Activated CD4-positive, alpha-beta T cell treated with anti-CD3 and anti-CD28 coated beads for 48 hours (primary cell): ENCODE measurements around the gene ASF1B.
"Not testable (repeated sequence)": the region's sequence is repeated elsewhere in the genome, so short reads cannot be mapped to it uniquely, and the experiment has no call there.

ENCODE experiments used
- DNase-seq: peaks from one replicate; pipeline ENCODE4 v3.0.0-alpha.2; 2020

Gene ASF1B

DNA sequence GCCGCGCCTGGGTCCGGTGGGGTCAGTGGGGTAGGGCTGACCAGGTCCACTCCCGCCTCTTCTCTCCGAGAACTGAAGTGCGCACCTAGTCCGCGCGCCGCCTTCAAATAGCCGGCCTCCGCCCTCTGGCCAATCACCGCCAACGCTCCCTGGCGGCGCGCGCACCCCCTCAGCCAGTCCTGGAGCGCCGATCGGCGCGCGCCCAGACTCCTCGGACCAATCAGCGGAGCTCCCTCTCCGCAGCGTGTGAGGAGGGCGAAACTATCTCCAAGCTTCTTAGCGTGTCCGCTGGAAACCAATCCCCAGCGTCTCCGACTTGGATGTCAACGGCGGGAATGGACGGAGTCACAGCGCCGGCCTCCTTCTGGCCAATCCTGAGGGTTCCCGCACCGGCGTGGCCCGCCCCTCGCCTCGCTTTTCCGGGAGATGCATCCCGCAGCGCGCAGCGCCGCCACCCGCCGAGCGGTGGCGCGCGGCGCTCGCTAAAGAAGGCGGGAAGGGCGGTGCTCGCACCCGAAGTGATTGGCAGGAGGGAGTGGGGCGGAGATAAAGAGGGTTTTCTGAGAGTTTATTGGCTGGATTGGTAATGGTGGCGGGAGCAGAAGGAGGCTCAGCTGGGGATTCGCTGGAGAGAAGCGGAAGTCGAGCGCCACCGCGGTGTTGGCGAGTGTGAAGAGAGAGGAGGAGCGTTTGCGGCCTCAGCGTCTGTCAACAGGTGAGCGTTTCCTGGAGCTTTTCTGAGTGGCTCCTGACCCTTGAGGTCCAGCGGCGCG, at the start of gene ASF1B:
ASF1B (minus strand) TSS at position 81 of the 773 bp plus-strand sequence. CDS start 133 bp downstream, outside the sequence.
- DNase-seq = peak; percentile 99

DNA sequence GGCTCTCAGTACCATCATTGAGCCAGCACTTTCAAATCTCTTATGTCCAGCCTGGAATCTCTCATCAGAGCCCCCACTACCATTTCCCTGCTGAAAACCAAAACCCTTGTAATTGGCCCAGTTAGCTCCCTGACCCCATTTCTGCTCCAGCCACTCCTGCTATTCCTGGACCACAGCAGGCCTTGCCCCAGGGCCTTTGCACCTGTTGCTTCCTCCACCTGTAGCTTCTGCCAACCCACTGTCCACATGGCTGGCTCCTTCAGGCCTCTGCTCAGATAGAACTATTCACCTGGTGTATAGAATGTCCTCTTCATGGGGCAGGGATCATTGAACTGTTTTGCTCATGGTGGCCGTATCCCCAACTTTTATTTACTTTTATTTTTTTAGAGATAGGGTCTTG, 49.3 kb upstream of the ASF1B start:
- not testable (repeated sequence) for DNase-seq

DNA sequence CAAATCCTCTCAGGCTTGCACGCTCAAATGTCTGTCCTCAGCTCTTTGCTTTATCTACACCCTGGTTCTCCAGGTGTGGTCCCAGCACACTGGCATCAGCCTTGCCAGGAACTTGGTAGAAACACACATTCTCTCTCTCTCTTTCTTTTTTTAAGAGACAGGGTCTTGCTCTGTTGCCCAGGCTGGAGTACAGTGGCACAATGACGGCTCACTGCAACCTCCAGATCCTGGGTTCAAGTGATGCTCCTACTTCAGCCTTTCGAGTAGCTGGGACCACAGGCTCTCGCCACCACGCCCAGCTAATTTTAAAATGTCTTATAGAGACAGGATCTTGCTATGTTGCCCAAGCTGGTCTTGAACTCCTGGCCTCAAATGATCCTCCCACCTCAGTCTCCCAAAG, 48.8 kb upstream of the ASF1B start:
- DNase-seq = no peak

DNA sequence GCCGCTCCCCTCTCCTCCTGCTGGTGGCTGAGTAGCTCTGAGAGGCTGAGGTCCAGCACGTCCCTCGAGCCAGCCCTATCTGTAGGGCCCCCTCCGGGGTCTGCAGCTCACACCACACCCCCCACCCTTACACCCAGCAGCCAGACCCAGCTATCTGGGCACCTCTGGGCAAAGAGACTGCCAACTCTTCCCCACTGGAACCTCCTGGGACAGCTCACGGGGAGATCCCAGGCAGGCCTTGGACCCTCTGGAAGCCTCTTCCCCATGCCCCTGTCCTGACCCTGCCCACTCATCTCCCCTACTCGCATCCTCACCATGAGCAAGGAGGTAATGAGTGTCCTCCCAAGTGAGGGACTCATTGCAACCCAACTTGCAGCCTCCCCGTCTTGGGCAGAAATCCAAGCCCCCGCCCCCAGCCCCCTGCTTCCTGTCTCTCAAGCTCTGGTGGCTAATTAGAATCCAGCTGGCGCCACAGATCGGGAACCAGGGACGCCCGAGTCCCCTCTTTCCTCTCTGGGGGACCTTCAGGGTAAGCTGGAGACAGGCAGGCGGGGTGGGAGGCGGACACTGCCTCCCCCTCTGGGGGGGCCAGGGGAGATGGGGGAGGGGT, 47.5 kb upstream of the ASF1B start:
- DNase-seq = no peak

DNA sequence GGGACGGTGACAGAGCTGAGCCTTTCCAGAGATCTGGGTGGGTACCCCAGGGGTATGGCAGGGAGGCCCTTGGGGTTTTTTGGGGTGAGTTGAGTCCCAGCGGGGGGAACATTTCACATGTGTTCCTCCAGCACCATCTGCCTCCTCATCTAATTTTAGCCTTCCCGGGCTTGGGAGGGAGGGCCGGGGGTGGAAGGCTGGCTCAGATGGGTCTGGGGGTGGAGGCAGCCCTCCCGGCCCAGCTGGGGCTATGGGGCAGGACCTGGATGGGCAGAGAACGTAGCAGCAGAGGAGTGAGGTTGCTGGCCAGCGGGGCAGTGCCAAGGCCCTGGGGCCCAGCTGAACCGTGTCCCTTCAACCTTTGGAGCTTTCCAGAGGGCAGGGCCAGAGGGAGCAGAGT, 46.1 kb upstream of the ASF1B start:
- DNase-seq = no peak

DNA sequence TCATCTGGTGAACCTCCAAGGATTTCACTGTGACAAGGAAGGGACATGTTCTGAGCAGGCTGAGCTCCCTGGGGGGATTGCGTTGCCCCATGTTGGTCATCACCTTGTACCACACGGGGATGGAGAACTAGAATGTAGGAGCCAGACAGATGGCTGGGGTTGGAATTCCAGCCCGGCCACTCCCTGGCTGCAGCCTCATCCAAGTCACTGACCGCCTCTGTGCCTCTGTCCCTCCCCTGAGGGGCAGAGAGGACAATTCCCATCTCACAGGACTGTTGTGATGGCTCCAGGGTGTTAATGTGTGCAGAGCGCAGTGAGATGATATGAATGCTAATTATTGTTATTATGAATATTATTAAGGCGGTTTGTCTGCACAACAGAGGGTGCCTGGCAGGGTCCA, 45.5 kb upstream of the ASF1B start:
- no peak for DNase-seq

DNA sequence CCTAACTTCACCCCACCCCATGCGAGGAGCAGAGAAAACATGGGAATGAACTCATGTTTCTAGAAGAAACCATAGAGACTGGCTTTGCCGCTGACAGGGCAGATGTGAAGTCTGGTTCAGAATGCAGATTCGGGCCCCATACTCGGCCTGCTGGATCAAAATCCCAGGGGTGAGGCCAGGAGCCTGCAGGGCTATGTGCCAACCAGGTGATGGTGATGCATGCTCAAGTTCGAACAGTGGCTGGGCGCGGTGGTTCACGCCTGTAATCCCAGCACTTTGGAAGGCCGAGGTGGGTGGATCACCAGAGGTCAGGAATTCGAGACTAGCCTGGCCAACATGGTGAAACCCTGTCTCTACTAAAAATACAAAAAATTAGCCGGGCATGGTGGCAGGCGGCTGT, 44.8 kb upstream of the ASF1B start:
- DNase-seq = not testable (repeated sequence)

DNA sequence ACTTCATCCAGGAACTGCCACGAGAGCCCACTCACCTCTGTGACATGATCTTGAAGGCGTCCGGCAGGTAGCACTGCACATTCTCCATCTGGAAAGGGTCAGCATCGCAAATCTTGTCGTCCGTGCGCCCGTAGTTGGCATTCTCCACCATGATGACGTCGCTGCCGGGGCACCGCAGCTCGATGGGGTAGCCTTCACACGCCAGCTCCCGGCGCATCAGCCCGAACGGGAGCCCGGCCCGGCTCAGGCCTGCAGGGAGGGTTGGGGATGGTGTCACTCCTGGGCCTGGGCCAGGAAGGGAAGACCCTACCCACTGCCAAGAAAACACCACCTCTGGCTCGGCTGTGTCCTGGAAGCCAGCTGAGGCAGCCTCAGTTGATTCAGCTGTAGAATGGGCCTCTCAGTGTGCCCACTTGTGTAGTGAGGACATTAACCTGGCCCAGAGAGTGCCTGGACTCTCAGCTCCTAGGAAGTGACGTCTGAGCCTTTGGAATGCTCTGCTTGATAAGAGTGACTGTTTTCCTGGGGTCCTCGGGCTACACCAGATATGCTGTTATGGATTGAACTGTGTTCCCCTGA, 41.2 kb upstream of the ASF1B start:
- DNase-seq = no peak

DNA sequence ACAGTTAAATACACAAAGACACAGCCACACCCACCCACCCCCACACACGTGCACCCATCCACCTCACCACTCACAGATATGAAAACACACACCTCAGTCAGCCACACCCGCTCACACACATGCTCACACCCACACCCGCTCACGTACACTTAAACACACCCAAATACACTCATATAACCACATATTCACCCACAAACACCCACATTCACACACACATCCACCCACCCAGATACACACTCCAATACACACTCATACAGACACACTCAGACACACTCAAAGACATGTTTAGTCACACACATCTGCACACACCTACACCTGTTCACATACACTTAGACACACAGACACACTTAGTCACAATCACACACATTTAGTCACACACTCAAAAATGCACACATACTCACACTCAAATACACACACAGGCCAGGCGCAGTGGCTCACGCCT, 39.0 kb upstream of the ASF1B start:
- no peak for DNase-seq

DNA sequence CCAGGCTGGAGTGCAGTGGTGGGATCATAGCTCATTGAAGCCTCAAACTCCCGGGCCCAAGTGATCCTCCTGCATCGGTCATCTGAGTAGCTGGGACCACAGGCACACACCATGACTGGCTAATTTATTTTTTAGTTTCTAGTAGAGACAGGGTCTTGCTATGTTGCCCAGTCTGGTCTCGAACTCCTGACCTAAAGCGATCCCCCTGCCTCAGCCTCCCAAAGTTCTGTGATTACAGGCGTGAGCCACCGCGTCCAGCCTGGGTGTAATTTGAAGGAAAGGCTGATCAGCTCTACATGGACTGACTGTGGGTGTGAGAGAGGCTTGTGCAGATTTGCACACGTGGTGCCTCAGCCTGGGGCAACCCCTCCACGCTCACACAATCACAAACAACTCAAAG, 38.5 kb upstream of the ASF1B start:
- no peak for DNase-seq

DNA sequence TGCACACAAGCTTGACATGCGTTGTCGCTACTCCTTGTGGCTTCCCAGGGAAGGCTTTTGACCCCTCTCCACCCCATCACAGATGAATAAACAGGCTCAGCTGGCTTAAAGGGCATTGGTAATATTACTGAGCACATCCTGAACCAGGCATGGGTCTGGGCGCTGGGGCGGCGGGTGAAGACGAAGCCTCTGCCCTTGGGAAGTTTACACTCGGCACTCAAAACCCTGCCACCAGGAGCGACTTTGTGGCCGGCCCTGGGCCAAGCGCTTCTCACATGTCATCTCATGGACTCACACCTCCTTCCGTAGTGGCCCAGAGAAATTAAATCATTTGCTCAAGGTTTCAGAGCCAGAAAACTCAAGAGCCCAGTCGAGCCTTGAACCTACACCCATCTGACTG, 32.6 kb upstream of the ASF1B start:
- no peak for DNase-seq

DNA sequence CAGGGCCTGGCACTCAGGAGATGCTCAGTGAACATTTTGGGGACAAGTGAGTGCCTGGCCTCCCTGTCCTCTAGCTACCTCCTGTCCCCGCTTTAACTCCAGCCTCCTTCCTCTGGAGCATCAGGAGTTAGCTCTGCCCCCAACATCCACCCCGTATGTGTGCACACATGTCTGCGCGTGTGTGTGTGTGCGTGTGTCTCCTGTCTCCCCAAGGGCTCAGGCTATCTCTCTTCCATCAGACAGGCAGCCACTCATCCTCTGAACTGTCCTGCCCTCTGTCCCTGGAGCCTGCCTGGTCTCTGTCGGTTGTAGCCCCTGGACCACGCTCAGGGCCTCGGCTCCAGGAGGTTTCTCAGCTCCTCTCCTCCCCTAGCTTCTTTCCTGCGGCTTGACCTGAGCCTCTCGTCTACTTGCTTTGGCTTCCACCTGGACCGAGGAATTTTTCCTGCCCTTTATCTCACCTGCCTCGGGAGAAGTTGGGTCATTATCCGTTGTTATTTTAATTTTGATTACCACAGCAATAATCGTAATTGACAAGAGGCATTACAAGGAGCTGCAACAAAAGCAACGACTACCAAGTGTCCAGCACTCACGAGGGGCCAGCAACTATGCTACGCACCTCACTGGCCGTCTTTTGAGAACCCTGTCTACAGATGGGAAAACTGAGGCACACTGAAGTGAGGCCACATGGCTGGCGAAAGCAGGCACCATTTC, 32.0 kb upstream of the ASF1B start:
- DNase-seq = no peak

DNA sequence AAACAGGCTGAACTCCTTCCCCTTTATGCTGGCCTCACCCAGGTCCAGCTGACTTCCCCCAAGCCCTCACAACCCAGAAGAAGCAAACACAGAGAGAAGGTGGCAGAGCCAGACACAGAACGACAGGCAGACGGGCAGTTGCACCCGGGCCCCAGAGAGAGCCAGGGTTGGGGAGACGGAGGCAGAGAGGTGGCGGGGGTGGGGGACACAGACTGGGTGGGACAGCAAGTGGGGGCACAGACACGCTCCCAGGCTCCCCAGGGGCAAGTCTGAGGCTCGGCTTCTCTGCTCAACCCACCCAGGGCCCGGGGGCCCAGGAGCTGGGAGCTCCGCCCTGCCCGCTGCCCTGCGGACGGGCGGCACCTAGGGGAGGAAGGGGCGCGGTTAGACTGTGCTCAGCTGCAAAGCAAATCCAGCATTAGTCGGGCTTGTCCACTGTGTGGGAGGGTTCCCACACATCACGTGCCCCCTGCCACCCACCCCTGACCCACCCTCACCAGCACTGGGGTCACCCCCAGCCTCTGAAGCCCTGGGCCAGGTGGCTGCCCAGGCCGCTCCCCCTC, 31.3 kb upstream of the ASF1B start:
- peak; percentile 25 for DNase-seq

DNA sequence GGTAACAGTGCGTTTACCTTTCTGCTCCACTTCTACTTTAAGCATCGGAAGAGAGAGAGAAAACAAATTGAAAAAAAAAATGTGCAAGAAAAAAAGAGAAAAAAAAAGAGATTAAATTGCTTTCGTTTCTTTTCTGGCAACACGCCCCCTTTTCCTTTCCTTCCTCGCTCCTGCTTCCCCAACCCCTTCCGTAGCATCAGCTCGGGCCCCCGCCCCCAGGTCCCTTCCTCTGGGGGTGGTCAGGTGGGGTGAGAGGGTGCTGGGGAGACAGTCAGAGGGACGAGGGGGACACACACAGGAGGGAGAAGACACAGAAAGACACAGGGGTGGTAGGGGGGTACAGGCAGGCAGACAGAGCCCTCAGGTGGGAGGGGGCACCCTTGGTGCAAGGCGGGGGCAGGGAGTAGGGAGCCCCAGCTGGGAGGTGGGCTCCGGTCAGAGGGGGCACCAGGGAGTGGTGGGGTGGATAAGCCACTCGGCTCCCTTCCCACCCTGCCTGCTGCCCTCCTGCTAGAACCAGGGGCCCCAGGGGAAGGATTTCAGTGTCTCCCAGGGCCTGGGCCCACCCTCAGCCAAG, 30.7 kb upstream of the ASF1B start:
- no peak for DNase-seq

DNA sequence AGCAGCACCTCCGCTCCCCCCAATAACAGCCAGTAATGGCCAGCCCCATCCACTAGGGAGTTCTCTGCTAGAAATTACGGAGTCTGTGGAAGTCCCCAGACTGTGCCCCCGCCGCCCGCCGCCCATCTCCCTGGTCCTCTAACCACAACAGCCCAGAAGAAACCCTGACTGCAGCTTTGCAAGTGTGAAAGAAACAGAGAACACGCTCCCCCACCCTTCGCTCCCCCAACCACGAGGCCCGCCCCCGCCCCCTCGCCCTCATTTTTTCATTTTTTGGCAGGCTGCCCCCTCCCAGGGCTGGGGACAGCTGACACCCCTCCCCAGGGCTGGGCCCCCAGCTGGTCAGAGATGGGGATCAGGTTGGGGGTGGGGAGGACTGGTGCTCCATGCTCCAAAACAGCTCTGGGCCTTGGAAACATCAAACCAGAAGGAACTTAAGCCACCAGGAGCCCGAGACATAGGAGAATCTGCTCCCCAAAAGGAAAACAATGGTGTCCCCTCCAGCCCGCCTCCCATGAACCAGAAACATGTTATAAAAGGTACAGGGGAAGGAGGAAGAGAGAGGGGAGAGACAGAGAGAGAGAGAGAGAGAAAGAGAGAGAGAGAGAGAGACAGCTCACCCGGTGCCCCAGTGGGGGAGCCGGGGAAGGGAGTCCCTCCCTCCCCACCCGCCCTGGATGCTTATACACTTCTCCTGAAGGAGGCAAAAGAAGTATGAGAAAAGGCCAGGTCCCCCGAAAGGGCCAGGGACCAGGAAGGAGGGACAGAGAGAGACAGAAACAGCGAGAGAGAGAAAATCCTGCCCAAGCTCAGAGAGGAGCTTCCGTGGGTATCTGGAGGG, 29.8 kb upstream of the ASF1B start:
- DNase-seq = no peak

DNA sequence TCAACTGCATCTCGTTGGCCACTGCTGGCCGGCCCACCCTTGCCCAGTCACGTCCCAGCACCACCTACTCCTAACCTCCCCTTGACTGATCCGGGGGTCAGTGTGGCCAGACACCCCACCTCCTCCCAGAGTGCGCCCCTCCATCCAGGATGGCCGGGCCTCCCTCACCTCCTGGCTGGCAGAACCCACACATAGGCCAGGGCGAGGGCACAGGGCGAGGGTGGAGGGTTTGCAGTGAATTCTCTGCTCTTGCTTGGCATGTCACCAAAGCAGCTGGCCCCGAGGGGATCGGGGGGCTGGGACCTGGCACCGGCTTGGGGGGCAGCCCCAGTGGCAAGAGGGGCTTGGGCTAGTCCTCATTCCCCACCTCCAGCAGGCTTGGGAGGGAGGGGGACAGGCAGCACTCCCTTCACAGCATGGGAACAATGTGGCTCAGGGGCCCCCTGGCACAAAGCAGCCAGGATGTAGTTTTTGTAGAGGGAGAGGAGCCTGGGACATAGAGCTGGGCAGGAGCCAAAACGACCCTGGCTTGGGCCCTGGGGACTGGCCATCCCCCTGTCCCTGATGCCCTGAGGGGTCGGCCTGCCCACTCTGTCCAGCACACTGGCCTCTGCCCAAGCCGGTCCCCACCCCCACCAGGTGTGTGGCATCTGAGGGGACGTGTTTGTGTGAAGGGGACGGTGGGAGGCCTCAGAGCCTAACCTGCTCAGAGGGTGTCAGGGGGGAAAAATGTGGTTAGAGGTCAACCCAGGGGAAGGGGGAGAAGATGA, 28.5 kb upstream of the ASF1B start:
- no peak for DNase-seq

DNA sequence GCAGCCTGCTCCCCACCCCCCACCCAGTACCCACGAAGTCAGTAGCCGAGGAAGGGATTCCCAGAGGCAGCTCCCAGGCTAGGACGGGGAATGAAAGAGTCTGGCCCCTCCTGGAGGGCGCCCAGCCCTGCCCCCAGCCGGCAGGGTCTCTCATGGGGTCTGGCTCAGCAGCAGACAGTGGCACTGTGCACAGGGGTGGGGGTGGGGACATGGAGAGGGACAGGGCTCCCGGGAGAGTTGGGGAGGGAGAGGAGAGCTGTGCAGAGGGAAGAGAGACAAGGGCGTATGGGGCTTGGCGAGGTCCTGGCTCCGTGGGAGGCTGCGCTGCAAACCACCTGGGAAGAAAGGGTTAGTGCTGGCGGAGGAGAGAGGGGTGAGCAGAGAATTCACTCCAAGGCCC, 27.7 kb upstream of the ASF1B start:
- DNase-seq = no peak

DNA sequence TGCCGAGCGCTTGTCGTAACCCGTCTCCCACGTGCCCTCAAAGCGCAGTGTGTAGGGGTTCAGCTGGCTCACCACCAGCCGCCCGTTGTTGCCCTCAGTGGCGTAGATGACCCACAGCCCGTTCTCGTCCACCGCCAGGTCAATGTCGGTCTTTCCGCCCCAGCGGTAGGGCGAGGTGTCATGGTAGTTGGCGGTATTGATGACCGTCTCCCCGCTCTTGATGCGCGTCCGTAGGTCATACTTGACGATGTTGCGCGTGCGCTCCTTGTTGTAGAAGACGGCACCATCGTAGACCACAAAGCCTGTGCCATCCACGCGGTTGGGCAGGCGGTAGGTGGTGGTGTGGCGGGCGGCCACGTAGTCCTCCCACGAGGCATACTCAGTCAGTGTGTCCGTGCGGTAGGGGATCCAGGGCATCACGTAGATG, 26.5 kb upstream of the ASF1B start:
- DNase-seq = no peak

DNA sequence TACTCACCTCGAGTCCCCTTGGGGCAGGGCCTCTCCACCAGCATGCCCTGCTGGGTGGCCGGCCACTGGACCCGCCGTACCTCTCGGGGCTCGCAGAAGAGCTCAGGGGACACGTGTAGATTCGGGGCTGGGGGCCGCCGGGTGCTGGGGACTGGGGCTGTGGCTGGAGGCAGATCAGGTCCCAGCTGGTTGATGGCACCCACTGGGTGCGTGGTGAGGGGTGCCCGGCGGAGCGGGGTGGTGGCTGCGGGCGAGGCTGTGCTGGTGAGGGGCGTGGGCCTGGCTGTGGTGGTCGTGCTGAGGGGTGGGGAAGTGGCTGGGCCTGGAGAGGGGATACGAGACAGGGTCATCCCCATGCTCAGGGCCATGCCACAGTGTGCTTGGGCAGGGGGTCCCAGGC, 24.9 kb upstream of the ASF1B start:
- no peak for DNase-seq

DNA sequence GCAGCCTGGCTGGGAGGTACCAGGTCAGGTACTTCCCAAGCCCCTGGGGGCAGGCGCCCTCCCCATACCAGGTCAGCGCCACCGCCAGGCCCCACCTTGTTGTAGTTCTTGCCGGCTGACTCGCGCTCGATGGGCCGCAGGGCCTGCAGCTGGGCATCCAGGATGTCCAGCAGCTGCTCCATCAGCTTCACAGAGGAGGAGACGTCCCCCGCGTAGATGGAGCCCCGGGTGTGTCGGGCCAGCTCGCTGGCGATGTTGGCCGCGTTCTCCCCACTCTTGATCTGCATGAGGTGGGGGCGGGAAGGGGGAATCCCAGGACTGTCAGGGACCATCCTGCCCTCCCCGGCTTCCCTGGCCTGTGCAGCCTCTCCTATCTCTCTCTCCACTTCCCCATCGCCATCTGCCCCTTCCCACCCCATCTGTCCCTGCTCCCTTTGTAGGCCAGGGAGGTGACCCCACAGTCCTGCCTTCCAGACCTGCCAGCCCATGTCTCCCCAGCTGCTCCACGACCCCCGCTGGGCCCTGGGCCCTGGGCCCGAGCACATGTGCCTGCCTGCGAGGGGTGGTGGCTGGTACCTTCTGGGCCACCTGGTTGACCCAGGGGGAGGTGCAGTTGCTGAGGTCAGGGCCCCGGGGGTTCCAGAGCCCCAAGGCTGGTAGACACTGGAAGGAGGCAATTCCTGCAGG, 23.8 kb upstream of the ASF1B start:
- DNase-seq = no peak

DNA sequence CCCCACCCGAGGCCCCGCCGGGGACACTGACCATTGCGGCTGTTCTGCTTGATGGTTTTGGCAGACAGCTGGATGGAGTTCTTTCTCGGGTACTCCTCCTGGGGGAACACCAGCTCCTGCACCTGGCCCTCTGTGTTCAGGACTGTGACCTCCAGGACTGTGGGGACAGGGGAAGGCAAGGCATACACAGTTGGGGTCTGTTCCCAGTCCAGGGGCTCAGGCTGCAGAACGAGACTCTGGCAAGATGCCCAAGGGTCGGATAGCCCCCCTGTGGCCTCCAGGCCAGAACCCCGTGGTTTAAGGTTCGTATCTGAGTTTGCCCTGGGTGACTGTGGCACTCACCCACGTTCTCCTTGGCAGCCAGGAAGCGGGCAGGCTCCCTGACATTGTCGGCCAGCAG, 22.7 kb upstream of the ASF1B start:
- DNase-seq = no peak
